Measurements from ENCODE around the gene AGAP1. TPM values are rescaled to one million over a fixed set of nuclear protein-coding genes. Genes with fewer than 3 reads are reported as not detected.

Gene AGAP1
- total RNA-seq, 1 donor from 2014 or later = 43.9 TPM

DNA sequence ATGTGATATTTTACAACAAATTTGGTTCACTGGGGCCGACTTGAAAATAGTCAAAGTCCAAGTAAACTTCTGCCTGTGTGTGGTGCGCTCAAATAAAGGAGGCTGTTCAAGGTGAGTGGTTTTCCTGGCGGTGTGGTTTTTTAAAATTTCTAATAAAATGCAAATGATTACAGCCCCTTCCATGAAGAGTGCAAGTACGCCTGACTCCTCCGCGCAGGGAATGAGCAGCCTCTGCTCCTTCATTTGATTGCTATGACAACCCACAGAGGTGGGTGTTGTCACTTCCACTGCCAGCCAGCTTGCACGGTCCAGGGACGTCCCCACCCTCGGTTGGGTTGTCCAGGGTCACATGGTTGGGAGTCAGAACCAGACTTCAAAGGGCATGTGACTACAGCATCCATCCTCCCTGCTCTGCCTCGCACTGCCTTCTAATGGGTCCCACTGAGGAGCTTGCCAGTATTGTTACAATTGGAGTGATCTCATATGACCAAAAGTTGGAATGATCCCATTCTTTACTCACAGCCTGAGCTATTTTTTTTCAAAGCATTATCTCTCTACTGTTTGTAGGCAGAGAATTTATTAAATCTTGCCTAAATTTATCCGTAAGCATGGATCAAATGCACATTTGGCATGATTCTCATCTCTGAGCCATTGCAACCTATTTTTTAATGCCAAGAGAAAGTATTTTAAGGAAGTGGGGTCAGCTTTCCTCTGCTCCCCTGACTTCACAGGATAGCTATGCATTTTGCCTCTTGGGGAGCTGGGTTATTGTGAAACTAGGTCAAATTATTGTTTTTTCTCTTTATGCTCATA lies 121.3 kb downstream of the AGAP1 start:
- Mint-ChIP-seq H3K9me3 (ENCODE audit: unreplicated experiment) (no peaks in the 10 kb centered on the region), H3K27me3 (ENCODE audit: unreplicated experiment) (peaks cover 2% of the 10 kb centered on the region), H3K27ac (ENCODE audit: unreplicated experiment) (no peak overlapping the region), H3K4me1 (ENCODE audit: unreplicated experiment) (no peaks in the 10 kb centered on the region), H3K36me3 (ENCODE audit: low read depth, unreplicated experiment) (no peaks in the 10 kb centered on the region), H3K4me3 (ENCODE audit: unreplicated experiment) (no peak overlapping the region)
- no peak for DNase-seq (ENCODE audit: low spot score)
- TF ChIP-seq, protein P1, sequence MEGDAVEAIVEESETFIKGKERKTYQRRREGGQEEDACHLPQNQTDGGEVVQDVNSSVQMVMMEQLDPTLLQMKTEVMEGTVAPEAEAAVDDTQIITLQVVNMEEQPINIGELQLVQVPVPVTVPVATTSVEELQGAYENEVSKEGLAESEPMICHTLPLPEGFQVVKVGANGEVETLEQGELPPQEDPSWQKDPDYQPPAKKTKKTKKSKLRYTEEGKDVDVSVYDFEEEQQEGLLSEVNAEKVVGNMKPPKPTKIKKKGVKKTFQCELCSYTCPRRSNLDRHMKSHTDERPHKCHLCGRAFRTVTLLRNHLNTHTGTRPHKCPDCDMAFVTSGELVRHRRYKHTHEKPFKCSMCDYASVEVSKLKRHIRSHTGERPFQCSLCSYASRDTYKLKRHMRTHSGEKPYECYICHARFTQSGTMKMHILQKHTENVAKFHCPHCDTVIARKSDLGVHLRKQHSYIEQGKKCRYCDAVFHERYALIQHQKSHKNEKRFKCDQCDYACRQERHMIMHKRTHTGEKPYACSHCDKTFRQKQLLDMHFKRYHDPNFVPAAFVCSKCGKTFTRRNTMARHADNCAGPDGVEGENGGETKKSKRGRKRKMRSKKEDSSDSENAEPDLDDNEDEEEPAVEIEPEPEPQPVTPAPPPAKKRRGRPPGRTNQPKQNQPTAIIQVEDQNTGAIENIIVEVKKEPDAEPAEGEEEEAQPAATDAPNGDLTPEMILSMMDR (IDR thresholded peaks at IDR 0.05; ENCODE audit: unreplicated experiment) = no peak

DNA sequence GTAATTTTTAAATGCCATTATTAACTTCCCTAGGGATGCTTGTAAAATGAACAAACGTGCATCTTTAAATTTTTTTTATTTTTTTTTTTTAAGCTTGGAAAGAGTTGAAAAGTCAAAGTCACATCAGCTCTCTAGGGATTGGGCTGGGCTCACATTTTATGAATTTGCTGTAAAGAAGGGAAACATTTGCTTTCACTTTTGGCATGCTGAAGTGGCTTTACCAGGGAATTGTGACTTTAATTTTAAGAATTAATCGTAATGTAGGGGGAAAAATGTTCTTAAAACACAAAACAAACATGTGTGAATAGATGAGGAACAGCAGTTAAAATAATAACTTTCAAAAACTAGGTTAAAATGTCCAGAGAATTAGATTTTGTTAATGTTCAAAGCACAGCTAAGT lies 123.0 kb downstream of the AGAP1 start:
- Mint-ChIP-seq H3K27ac (ENCODE audit: unreplicated experiment) (no peak overlapping the region), H3K36me3 (ENCODE audit: low read depth, unreplicated experiment) (no peaks in the 10 kb centered on the region), H3K27me3 (ENCODE audit: unreplicated experiment) (peaks cover 1% of the 10 kb centered on the region), H3K4me1 (ENCODE audit: unreplicated experiment) (peaks cover 3% of the 10 kb centered on the region), H3K4me3 (ENCODE audit: unreplicated experiment) (no peak overlapping the region), H3K9me3 (ENCODE audit: unreplicated experiment) (no peaks in the 10 kb centered on the region)
- TF ChIP-seq, protein P1 (IDR thresholded peaks at IDR 0.05; ENCODE audit: unreplicated experiment) = no peak
- DNase-seq (ENCODE audit: low spot score) = no peak

DNA sequence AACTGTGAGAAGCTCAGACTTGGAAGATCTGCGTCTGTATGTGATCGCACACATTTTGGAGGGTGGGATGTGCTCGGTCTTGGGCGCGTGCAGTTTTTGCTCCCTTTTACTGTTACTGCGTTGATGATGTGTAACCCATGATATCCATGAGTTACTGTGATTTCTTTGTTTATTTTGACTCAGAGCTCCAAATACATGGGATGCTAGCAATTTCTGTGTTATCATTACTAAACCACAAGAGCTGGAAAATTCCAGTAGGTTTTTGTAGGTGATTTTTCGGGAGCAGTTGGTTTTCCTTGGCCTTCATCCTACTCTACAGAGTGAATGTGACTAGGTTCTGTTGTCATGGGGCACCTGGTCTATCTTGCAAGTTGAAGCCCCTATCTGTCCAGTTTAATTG lies 124.2 kb downstream of the AGAP1 start:
- H3K4me1 Mint-ChIP-seq (ENCODE audit: unreplicated experiment) = peaks cover 5% of the 10 kb centered on the region
- no peaks in the 10 kb centered on the region for H3K36me3 Mint-ChIP-seq (ENCODE audit: low read depth, unreplicated experiment)
- H3K27me3 Mint-ChIP-seq (ENCODE audit: unreplicated experiment) = peaks cover 4% of the 10 kb centered on the region
- DNase-seq (ENCODE audit: low spot score) = no peak
- no peaks in the 10 kb centered on the region for H3K9me3 Mint-ChIP-seq (ENCODE audit: unreplicated experiment)
- TF ChIP-seq, protein P1 (IDR thresholded peaks at IDR 0.05; ENCODE audit: unreplicated experiment) = no peak
- no peak overlapping the region for H3K4me3 Mint-ChIP-seq (ENCODE audit: unreplicated experiment)
- no peak overlapping the region for H3K27ac Mint-ChIP-seq (ENCODE audit: unreplicated experiment)

DNA sequence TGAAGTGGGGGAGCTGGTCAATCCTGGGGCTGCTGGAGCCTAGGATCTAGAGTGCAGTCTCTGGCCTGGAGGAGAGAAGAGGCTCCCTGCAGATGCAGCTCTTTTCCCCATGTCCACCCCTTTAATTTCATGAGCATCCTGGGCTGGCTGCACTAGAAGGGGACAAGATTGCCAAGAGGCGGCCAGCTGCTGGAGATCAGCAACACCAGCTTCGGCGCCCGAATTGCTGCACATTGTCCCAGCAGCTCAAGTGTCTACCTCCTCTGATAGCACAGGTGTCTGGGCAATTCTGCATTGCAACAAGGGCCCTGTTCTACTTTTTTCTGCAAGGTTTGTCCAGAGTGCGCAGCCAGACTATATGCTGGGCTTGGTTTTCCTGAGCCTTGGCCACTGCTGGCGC lies 125.7 kb downstream of the AGAP1 start:
- Mint-ChIP-seq H3K36me3 (ENCODE audit: low read depth, unreplicated experiment) (no peaks in the 10 kb centered on the region), H3K4me1 (ENCODE audit: unreplicated experiment) (peaks cover 11% of the 10 kb centered on the region), H3K27me3 (ENCODE audit: unreplicated experiment) (peaks cover 4% of the 10 kb centered on the region), H3K27ac (ENCODE audit: unreplicated experiment) (no peak overlapping the region), H3K9me3 (ENCODE audit: unreplicated experiment) (no peaks in the 10 kb centered on the region), H3K4me3 (ENCODE audit: unreplicated experiment) (no peak overlapping the region)
- TF ChIP-seq, protein P1 (IDR thresholded peaks at IDR 0.05; ENCODE audit: unreplicated experiment) = no peak
- no peak for DNase-seq (ENCODE audit: low spot score)

DNA sequence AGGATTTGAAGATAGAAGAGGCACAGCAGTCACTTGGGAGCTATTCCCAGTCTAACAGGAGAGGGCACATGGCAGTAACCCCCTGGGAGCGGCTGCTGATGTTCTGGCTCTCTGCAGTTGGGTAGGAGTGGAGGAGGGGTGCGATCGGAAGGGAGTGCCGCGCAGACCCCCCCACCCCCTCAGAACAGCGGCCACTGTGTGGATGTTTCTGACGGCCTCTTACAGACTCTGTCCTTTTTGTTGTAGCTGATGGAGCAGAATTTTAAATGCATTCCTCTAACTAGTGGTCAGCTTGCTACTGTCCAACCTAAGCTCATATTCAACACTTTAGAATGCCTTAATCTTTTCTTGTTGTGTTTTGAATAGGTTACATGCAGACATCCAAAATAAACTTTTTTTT lies 127.9 kb downstream of the AGAP1 start:
- peaks cover 11% of the 10 kb centered on the region for H3K4me1 Mint-ChIP-seq (ENCODE audit: unreplicated experiment)
- no peak overlapping the region for H3K4me3 Mint-ChIP-seq (ENCODE audit: unreplicated experiment)
- H3K9me3 Mint-ChIP-seq (ENCODE audit: unreplicated experiment) = no peaks in the 10 kb centered on the region
- TF ChIP-seq, protein P1 (IDR thresholded peaks at IDR 0.05; ENCODE audit: unreplicated experiment) = no peak
- no peak overlapping the region for H3K27ac Mint-ChIP-seq (ENCODE audit: unreplicated experiment)
- H3K27me3 Mint-ChIP-seq (ENCODE audit: unreplicated experiment) = peaks cover 4% of the 10 kb centered on the region
- no peak for DNase-seq (ENCODE audit: low spot score)
- H3K36me3 Mint-ChIP-seq (ENCODE audit: low read depth, unreplicated experiment) = no peaks in the 10 kb centered on the region
